LNCaP clone FGC (cell line): ENCODE results near the gene FAM186B.
A peak's percentile ranks its signal among the peaks of the same experiment; 100 is the strongest.

ENCODE experiments used
- DNase-seq: peaks from one replicate; pipeline ENCODE4 v3.0.0-alpha.2; 2011; ENCODE audit warnings: low read depth
- H3K4me3 ChIP-seq: 2 replicates; pipeline ENCODE4 v1.5.1; 2011; ENCODE audit warnings: mild to moderate bottlenecking, low read depth, low read length, control low read depth
- TF ChIP-seq, protein P1 (sequence below): IDR thresholded peaks from 2 replicates; pipeline ENCODE4 v1.5.1; 2012; ENCODE audit warnings: mild to moderate bottlenecking; ENCODE audit not compliant: control insufficient read depth, insufficient read depth; ENCODE audit errors: extremely low read depth

FAM186B gene

DNA sequence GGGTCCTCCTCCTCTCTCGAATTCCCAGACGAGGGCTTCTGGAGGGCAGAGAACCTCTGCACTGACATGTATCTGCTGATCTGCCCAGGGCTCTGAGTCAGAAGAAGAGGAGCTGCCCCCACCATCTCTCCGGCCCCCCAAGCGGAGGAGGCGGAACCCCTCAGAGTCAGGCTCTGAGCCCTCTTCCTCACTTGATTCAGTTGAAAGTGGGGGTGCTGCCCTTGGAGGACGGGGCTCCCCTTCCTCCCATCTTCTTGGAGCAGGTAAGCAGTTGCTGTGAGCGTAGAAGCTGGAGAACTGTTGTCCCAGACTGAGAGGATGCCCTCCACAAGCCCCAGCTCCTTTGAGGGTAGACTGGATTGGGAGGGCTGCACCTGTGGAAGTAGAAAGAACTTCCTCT is 37.7 kb upstream of the FAM186B start:
- DNase-seq, result no peak
- TF ChIP-seq, protein P1, sequence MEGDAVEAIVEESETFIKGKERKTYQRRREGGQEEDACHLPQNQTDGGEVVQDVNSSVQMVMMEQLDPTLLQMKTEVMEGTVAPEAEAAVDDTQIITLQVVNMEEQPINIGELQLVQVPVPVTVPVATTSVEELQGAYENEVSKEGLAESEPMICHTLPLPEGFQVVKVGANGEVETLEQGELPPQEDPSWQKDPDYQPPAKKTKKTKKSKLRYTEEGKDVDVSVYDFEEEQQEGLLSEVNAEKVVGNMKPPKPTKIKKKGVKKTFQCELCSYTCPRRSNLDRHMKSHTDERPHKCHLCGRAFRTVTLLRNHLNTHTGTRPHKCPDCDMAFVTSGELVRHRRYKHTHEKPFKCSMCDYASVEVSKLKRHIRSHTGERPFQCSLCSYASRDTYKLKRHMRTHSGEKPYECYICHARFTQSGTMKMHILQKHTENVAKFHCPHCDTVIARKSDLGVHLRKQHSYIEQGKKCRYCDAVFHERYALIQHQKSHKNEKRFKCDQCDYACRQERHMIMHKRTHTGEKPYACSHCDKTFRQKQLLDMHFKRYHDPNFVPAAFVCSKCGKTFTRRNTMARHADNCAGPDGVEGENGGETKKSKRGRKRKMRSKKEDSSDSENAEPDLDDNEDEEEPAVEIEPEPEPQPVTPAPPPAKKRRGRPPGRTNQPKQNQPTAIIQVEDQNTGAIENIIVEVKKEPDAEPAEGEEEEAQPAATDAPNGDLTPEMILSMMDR, result no peak
- no peak overlapping the region for H3K4me3 ChIP-seq

DNA sequence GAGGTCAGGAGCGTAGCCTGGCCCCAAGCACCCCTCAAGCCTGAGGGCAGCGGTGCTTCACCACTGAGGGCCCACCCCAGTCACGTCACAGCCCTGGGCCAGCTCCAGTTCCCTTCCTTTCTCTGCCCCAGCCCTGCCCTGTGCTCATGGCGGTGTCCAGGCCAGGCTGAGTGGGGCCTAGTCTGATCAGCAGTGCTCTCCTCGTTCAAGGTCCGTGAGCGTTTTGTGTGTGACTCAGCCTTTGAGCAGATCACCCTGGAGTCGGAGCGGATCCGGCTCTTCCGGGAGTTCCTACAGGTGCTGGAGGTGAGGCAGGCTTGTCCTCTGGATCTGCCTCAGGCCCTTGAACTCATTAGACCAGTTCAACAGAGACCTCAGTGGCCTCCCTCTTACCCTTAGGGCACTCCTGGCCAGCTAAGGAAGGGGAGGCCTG is 36.9 kb upstream of the FAM186B start:
- DNase-seq, result no peak
- TF ChIP-seq, protein P1, result no peak
- H3K4me3 ChIP-seq, result no peak overlapping the region

DNA sequence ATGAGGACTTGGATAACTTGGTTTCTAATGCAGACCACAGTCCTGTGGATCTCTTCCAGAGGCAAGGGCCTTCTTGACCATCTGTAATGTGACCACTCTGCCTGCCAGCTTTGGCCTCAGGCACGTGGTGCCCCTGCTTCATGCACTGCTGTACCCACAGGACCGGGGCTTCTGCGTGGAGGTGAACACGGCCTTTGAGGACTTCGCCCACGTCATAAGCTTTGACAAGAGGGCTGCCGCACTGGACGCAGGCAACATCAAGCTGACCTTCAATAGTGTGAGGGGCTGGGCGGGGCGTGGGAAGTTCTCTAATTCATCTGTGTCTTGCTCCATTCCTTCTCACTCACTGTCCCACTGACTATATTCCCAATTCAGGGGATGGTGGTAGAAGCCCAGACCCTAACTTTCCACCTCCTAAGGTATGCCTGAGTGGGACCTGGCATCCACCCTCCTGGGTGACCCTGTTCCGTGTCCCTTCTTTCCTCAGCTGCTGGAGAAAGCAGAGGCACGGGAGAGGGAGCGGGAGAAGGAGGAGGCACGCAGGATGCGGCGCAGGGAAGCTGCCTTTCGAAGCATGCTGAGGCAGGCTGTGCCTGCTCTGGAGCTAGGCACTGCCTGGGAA is 36.4 kb upstream of the FAM186B start:
- TF ChIP-seq, protein P1, result no peak

DNA sequence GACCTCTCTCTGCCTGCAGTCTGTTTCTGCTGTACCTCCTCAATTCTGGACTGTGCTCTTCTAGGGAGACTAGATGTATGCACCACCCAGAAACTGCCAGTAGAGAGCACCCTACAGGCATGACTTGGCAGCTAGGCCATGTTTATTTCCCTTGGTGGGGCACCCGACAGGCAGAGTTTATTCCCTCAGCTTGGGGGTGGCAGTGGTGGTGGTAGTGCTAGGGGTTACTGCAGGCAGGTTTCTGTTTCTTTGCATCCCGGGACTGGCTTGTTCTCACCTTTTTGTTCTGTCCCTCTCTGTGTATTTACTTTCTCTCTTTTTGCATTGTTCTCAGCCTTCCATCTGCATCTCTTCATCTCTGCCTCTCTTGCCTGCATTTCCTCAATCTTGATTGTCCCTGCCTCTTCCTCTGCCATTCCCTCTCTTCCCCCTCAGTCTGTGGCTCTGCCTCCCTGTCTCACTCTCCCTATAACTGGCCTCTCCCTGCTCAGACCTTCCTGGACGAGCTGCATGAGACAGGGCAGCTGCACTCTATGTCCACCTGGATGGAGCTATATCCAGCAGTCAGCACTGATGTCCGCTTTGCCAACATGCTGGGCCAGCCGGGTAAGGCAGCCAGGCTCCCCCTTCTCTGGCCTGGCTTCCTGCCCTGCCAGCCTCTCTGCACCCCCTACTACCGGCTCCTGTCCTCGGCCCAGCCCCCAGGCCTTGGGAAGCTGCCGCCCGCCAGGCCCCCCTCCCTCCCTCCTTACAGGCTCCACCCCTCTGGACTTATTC is 31.7 kb upstream of the FAM186B start:
- TF ChIP-seq, protein P1, result peak; percentile 86
- DNase-seq, result no peak
- no peak overlapping the region for H3K4me3 ChIP-seq

More for the DNA sequence above, 36.4 kb upstream of the FAM186B start:
- no peak for DNase-seq
- no peak overlapping the region for H3K4me3 ChIP-seq

DNA sequence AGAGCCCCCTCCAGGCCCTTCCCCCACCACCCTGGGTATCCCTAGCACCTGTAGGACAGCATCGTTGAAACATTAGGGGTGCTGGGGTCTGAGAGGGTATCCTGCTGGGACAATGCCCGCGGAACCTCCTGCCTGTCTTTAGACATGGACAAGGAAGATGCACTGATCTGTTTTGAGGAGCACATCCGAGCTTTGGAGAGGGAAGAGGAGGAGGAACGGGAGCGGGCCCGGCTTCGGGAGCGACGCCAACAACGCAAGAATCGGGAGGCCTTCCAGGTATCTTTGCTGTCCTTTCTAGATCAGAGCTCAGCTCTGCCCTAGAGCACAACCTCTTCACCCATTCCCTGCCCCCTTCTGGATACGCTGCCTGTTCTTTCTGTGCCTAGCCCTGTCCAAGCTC is 31.1 kb upstream of the FAM186B start:
- no peak overlapping the region for H3K4me3 ChIP-seq
- TF ChIP-seq, protein P1, result no peak
- no peak for DNase-seq

DNA sequence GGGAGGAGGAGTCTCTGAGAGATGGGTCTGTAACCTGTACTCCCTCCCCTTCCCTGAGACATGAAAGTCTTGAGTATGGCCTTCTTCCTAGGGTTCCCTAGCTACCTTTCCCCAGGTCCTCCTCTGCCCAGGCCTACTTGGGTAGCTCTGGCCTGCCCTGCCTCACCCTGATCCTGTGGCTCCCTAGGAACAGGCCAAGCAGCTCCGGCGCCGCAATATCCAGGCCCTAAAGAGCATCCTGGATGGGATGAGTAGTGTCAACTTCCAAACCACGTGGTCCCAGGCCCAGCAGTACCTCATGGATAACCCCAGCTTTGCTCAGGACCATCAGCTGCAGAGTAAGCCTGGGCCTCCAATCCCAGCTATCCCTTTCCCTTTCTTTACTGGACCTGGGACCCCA is 30.2 kb upstream of the FAM186B start:
- no peak for DNase-seq
- TF ChIP-seq, protein P1, result no peak
- no peak overlapping the region for H3K4me3 ChIP-seq
